IMR-90 (cell line): Measurements from ENCODE around the gene ARHGEF17. TPM values are rescaled to one million over a fixed set of nuclear protein-coding genes. Genes with fewer than 3 reads are reported as not detected.

Source experiments
- ATAC-seq: fragments of 200-7000 bp; cut with Tn5 transposase; 2 replicates; pipeline ENCODE4 v1.9.1; 2020; ENCODE audit warnings: low read depth, mild to moderate bottlenecking, moderate library complexity
- BruUV-seq: library from RNA; stranded (reverse); fragments of 400-500 nt; replicated peaks from 2 replicates; lab custom pipeline; 2021; lab: Mats Ljungman, UMichigan
- CTCF ChIA-PET: fragments of 300-600 bp; formaldehyde crosslinking; extraction: SDS; loops from one replicate; lab custom pipeline; 2021; ENCODE audit warnings: antibody characterized with exemption; lab: Yijun Ruan, JAX
- POLR2A ChIA-PET: fragments of 300-600 bp; sonication (Branson Sonifier 250); formaldehyde crosslinking; loops from one replicate; lab custom pipeline; 2022; ENCODE audit warnings: antibody characterized with exemption; ENCODE audit not compliant: unreplicated experiment; lab: Charles Lee
- DNase-seq: peaks from one replicate; pipeline ENCODE4 v3.0.0; 2013
- H2AFZ ChIP-seq: replicated peaks from 2 replicates; pipeline ENCODE3; 2013; ENCODE audit warnings: low read length, mild to moderate bottlenecking; ENCODE audit not compliant: poor library complexity
- H2AK5ac ChIP-seq: 2 replicates; pipeline ENCODE4 v1.6.1; 2013; ENCODE audit warnings: low read depth, low read length, inconsistent platforms
- H2AK9ac ChIP-seq: replicated peaks from 2 replicates; pipeline ENCODE3; 2013; ENCODE audit warnings: mild to moderate bottlenecking, low read depth, low read length, moderate library complexity; ENCODE audit not compliant: poor library complexity
- H2BK120ac ChIP-seq: 2 replicates; pipeline ENCODE4 v1.6.1; 2013; ENCODE audit warnings: low read depth, low read length, inconsistent platforms
- H2BK15ac ChIP-seq: 3 replicates; pipeline ENCODE4 v1.6.1; 2013; ENCODE audit warnings: low read depth, low read length, inconsistent platforms
- H2BK20ac ChIP-seq: 2 replicates; pipeline ENCODE4 v1.6.1; 2013; ENCODE audit warnings: low read depth, mild to moderate bottlenecking, inconsistent platforms, low read length, moderate library complexity
- H2BK5ac ChIP-seq: 2 replicates; pipeline ENCODE4 v1.6.1; 2013; ENCODE audit warnings: mild to moderate bottlenecking, low read depth, low read length, inconsistent platforms; ENCODE audit not compliant: poor library complexity, severe bottlenecking
- H3K14ac ChIP-seq: replicated peaks from 2 replicates; pipeline ENCODE4 v1.6.1; 2013; ENCODE audit warnings: low read depth, low read length, inconsistent platforms
- H3K18ac ChIP-seq: 2 replicates; pipeline ENCODE4 v1.6.1; 2013; ENCODE audit warnings: low read depth, low read length, control low read depth
- H3K23ac ChIP-seq: 2 replicates; pipeline ENCODE4 v1.6.1; 2013; ENCODE audit warnings: low read depth, low read length, inconsistent platforms
- H3K27ac ChIP-seq: 2 replicates; pipeline ENCODE4 v1.5.1; 2013; ENCODE audit warnings: mild to moderate bottlenecking, control low read depth, low read length; ENCODE audit not compliant: insufficient read depth
- H3K27me3 ChIP-seq: 2 replicates; pipeline ENCODE4 v1.6.1; 2013; ENCODE audit warnings: low read length; ENCODE audit not compliant: control insufficient read depth, insufficient read depth
- H3K36me3 ChIP-seq: 2 replicates; pipeline ENCODE4 v1.6.1; 2013; ENCODE audit warnings: low read length, mixed read lengths; ENCODE audit not compliant: control insufficient read depth, insufficient read depth
- H3K4ac ChIP-seq: 2 replicates; pipeline ENCODE4 v1.6.1; 2013; ENCODE audit warnings: low read depth, low read length, inconsistent platforms
- H3K4me1 ChIP-seq: 2 replicates; pipeline ENCODE4 v1.6.1; 2013; ENCODE audit warnings: low read length, mixed read lengths; ENCODE audit not compliant: control insufficient read depth, insufficient read depth
- H3K4me2 ChIP-seq: 2 replicates; pipeline ENCODE4 v1.6.1; 2013; ENCODE audit warnings: low read depth, mild to moderate bottlenecking, control low read depth, low read length, moderate library complexity
- H3K4me3 ChIP-seq: 2 replicates; pipeline ENCODE4 v1.5.1; 2013; ENCODE audit warnings: low read depth, mild to moderate bottlenecking, control low read depth, low read length, moderate library complexity; ENCODE audit not compliant: insufficient read depth
- H3K56ac ChIP-seq: 2 replicates; pipeline ENCODE4 v1.6.1; 2013; ENCODE audit warnings: low read length, inconsistent platforms; ENCODE audit not compliant: insufficient read depth; ENCODE audit errors: extremely low read depth
- H3K79me1 ChIP-seq, 2 experiments: 2 replicates each; pipeline ENCODE4 v1.6.1; 2013; ENCODE audit warnings: low read length in 2 of 2, inconsistent platforms in 1 of 2, low read depth in 1 of 2
- H3K9ac ChIP-seq: 2 replicates; pipeline ENCODE4 v1.6.1; 2013; ENCODE audit warnings: low read depth, low read length, control low read depth
- H3K9me1 ChIP-seq: 2 replicates; pipeline ENCODE4 v1.6.1; 2013; ENCODE audit warnings: low read length, inconsistent platforms; ENCODE audit not compliant: insufficient read depth
- H3K9me3 ChIP-seq: 2 replicates; pipeline ENCODE4 v1.6.1; 2013; ENCODE audit warnings: low read length; ENCODE audit not compliant: control insufficient read depth, insufficient read depth
- H4K20me1 ChIP-seq: 2 replicates; pipeline ENCODE4 v1.6.1; 2013; ENCODE audit warnings: low read length, inconsistent platforms; ENCODE audit not compliant: insufficient read depth
- H4K5ac ChIP-seq: 2 replicates; pipeline ENCODE4 v1.6.1; 2013; ENCODE audit warnings: mild to moderate bottlenecking, low read depth, low read length, control low read depth
- H4K8ac ChIP-seq, 2 experiments: 2 replicates each; pipeline ENCODE4 v1.6.1; 2013; ENCODE audit warnings: low read depth in 2 of 2, low read length in 2 of 2, control low read depth in 1 of 2, inconsistent platforms in 1 of 2
- H4K91ac ChIP-seq: 2 replicates; pipeline ENCODE4 v1.6.1; 2013; ENCODE audit warnings: low read depth, low read length, inconsistent platforms; ENCODE audit not compliant: insufficient read depth
- CHD1 ChIP-seq: IDR thresholded peaks from 2 replicates; pipeline ENCODE4 v1.6.1; 2012; ENCODE audit warnings: low read depth, low read length, improper control_type of control experiment
- MAFK ChIP-seq: IDR thresholded peaks from 2 replicates; pipeline ENCODE4 v1.6.1; 2012; ENCODE audit warnings: low read depth, low read length, improper control_type of control experiment
- NFE2L2 ChIP-seq: fragments of 150-350 bp; IDR thresholded peaks from 2 replicates; pipeline ENCODE4 v1.6.1; 2016; ENCODE audit warnings: low read depth, mild to moderate bottlenecking, low read length
- POLR2A ChIP-seq: IDR thresholded peaks from 2 replicates; pipeline ENCODE4 v1.6.1; 2012; ENCODE audit warnings: mild to moderate bottlenecking, low read depth, low read length
- RFX5 ChIP-seq: IDR thresholded peaks from 2 replicates; pipeline ENCODE4 v1.8.0; 2012; ENCODE audit warnings: low read depth, mild to moderate bottlenecking, low read length, moderate library complexity
- SMC3 ChIP-seq: fragments of 150-350 bp; IDR thresholded peaks from 2 replicates; pipeline ENCODE4 v1.6.1; 2016; ENCODE audit warnings: low read depth, mild to moderate bottlenecking, antibody characterized with exemption, low read length, moderate library complexity
- WGBS, 2 experiments: methylation state at CpG; one replicate each; pipeline versions ENCODE4 v1.1.5 to v1.1.7; 2013; ENCODE audit warnings: missing lambda C conversion rate in 2 of 2; ENCODE audit not compliant: insufficient read length in 1 of 2; ENCODE audit errors: extremely low coverage in 2 of 2; 5-methylcytosine and 5-hydroxymethylcytosine counted together
- dilution Hi-C: fragments of 300-500 bp; cut with HindIII; formaldehyde crosslinking; loops from one replicate; pipeline ENCODE4 v1.14.3; 2018; ENCODE audit warnings: low sequenced_read_pairs; ENCODE audit not compliant: unreplicated experiment
- in situ Hi-C: fragments of 300-500 bp; cut with MboI; formaldehyde crosslinking; loops from 3 replicates; pipeline ENCODE4 v1.14.3; 2019; ENCODE audit warnings: low sequenced_read_pairs, inconsistent platforms, mixed read lengths
- intact Hi-C: fragments of 100-400 bp; cut with micrococcal nuclease; formaldehyde crosslinking; loops from 2 replicates; pipeline ENCODE4 v1.10.0; 2022
- polyA plus RNA-seq, 3 experiments: library from polyadenylated mRNA; depleted of rRNA; stranded (reverse); fragments of >200 nt; gene quantifications; 2 replicates each; pipeline ENCODE4 v1.2.3, GENCODE V29; 2012; ENCODE audit warnings: low replicate concordance in 1 of 3
- total RNA-seq: library from RNA; depleted of rRNA; stranded (reverse); fragments of >200 nt; gene quantifications from 2 replicates; pipeline ENCODE4 v1.2.3, GENCODE V29; 2012
- TF ChIP-seq, protein P1 (sequence below): conservative IDR thresholded peaks from 2 replicates; pipeline ENCODE4 v1.5.1; 2012; ENCODE audit warnings: mild to moderate bottlenecking, low read depth, low read length, improper control_type of control experiment
- TF ChIP-seq, protein P2 (sequence below): fragments of 150-350 bp; IDR thresholded peaks from 2 replicates; pipeline ENCODE4 v1.6.1; 2017; ENCODE audit warnings: mild to moderate bottlenecking, antibody characterized with exemption, low read length, low read depth

Gene ARHGEF17
- total and polyA plus RNA-seq, 2 of the 4 experiments (the other 2 are of a cell fraction), result 21.7 to 97.7 TPM

DNA sequence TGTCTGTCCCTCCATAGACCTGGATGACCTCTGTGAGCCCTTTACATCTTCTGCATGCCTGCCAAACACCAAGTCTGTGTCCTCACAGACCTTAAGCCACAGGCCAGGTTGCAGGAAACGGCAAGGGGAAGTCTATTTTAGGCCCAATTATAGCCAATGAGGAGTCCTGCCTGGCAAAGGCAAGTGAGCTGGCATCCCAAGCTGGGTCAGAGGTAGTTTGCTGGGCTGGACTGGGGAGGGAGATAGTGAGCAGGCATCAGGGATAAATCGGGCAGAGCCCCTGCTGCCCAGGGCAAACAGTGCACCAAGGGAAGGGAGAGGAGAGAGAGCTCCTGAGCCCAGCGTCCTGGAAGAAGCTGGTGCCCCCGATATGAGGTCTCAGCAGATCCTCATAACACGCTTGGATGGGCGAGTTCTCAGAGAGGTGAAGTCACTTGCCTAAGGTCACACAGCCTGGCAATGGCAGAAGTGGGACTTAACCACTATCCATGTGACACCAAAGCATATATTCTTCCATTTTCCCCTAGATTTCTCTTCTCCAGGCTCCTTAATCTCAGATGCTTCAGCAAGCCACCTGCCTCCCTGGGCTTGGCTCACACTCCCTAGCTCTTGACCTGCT lies 64.4 kb downstream of the ARHGEF17 start:
- Histone ChIP-seq H3K23ac (no peak overlapping the region), H3K27ac (no peak overlapping the region), H3K18ac (no peak overlapping the region), H2BK20ac (no peak overlapping the region), H4K20me1 (peaks cover 8% of the 10 kb centered on the region; the same call in 1 of the 2 replicates), H2BK5ac (no peak overlapping the region), H2BK120ac (no peak overlapping the region), H2BK15ac (no peak overlapping the region), H2AFZ (no peak overlapping the region), H2AK5ac (no peak overlapping the region), H4K8ac (no peak overlapping the region), H3K4me3 (no peak overlapping the region), H3K36me3 (peaks cover 21% of the 10 kb centered on the region), H3K9me1 (0 out of 2 replicates have a peak, but pooled peaks cover 4% of the 10 kb centered on the region), H3K9me3 (no peaks in the 10 kb centered on the region), H4K91ac (no peak overlapping the region), H3K4me2 (no peak overlapping the region), H2AK9ac (no peak overlapping the region), H4K5ac (no peak overlapping the region), H3K79me1 (peaks cover 0 to 8% of the 10 kb centered on the region in 2 experiments; a peak in 2 of 4 replicates), H3K14ac (no peak overlapping the region), H3K27me3 (no peaks in the 10 kb centered on the region), H3K56ac (no peak overlapping the region), H3K4me1 (peaks cover 6% of the 10 kb centered on the region; the same call in 1 of the 2 replicates), H3K9ac (no peak overlapping the region), H3K4ac (no peak overlapping the region)
- CTCF ChIA-PET, result interaction anchor here (1.4 kb wide), 1 partner anchor 21 kb away, joined by 7 read pairs; no protein-coding TSS in a partner anchor
- POLR2A ChIA-PET, result no interaction called here
- DNase-seq (no peak), ATAC-seq (no peak)
- TF ChIP-seq, protein P1, sequence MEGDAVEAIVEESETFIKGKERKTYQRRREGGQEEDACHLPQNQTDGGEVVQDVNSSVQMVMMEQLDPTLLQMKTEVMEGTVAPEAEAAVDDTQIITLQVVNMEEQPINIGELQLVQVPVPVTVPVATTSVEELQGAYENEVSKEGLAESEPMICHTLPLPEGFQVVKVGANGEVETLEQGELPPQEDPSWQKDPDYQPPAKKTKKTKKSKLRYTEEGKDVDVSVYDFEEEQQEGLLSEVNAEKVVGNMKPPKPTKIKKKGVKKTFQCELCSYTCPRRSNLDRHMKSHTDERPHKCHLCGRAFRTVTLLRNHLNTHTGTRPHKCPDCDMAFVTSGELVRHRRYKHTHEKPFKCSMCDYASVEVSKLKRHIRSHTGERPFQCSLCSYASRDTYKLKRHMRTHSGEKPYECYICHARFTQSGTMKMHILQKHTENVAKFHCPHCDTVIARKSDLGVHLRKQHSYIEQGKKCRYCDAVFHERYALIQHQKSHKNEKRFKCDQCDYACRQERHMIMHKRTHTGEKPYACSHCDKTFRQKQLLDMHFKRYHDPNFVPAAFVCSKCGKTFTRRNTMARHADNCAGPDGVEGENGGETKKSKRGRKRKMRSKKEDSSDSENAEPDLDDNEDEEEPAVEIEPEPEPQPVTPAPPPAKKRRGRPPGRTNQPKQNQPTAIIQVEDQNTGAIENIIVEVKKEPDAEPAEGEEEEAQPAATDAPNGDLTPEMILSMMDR, result peak; percentile 38; the same call in 1 of the 2 replicates
- TF ChIP-seq MAFK, result no peak
- TF ChIP-seq, protein P2, sequence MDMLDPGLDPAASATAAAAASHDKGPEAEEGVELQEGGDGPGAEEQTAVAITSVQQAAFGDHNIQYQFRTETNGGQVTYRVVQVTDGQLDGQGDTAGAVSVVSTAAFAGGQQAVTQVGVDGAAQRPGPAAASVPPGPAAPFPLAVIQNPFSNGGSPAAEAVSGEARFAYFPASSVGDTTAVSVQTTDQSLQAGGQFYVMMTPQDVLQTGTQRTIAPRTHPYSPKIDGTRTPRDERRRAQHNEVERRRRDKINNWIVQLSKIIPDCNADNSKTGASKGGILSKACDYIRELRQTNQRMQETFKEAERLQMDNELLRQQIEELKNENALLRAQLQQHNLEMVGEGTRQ, result no peak
- no peak for TF ChIP-seq NFE2L2
- TF ChIP-seq RFX5, result no peak
- TF ChIP-seq CHD1, result no peak
- 0 out of 2 replicates have a peak, but pooled peaks have one; percentile 21 for TF ChIP-seq SMC3
- no peak for TF ChIP-seq POLR2A
- dilution Hi-C loops, result no loop called here
- intact Hi-C loops, result no loop called here
- BruUV-seq, result no TSS peak
- in situ Hi-C loops, result no loop called here
- 33% methylated on average over 2 of the region's 6 CpGs; no CpG with 5 or more reads in 1 of the 2 experiments for WGBS, 2 experiments
